ENCODE measurements around the gene PLK3. TPM values are rescaled to one million over a fixed set of nuclear protein-coding genes. Genes with fewer than 3 reads are reported as not detected.
"Not testable (repeated sequence)": the region's sequence is repeated elsewhere in the genome, so short reads cannot be mapped to it uniquely, and the experiment has no call there.

PLK3 gene
- total RNA-seq, 3 donors from 2014 or later, result 13.6 to 29.0 (median 21.6) TPM

- Histone ChIP-seq H3K9me3 (no peaks in the 10 kb centered on the region), H3K27ac (peak within 1 kb of the TSS; percentile 100), H3K4me3 (peak within 1 kb of the TSS; percentile 28 to 41 (median 34)), H3K4me1 (peaks cover 30 to 43% of the 10 kb centered on the region in 2 donors), H3K36me3 (no peaks in the 10 kb centered on the region), H3K27me3 (no peaks in the 10 kb centered on the region)
- no peak for TF ChIP-seq POLR2A (IDR thresholded peaks at IDR 0.05)
- no peak for TF ChIP-seq POLR2AphosphoS5 (IDR thresholded peaks at IDR 0.05)
- no peak for TF ChIP-seq CTCF (IDR thresholded peaks at IDR 0.05)
- DNase-seq (ENCODE audit: low spot score in 2 of 2), result peak; percentile 64 to 67
- intact Hi-C loops (cut with DNase I; ENCODE audit: low total_unique reads), result no loop called here
These were observed 8.1 kb downstream of the PLK3 start, which contains the start of gene BTBD19 for GRCh38 chr1:44808063-44808937. TSS of gene BTBD19 (plus strand) at chr1:44808523. CDS start at chr1:44808821, 298 bp downstream.

- H3K27ac ChIP-seq, result peak overlapping the region; percentile 100
- no peaks in the 10 kb centered on the region for H3K27me3 ChIP-seq
- no peaks in the 10 kb centered on the region for H3K9me3 ChIP-seq
- H3K4me3 ChIP-seq, result peak overlapping the region; percentile 28 to 41 (median 34)
- H3K36me3 ChIP-seq, result no peaks in the 10 kb centered on the region
- H3K4me1 ChIP-seq, result peaks cover 30 to 43% of the 10 kb centered on the region in 2 donors
- peak in 1 of 2 donors; percentile 39 for DNase-seq (ENCODE audit: low spot score in 2 of 2)
- intact Hi-C loops (cut with DNase I; ENCODE audit: low total_unique reads), result no loop called here
- no peak for TF ChIP-seq CTCF (IDR thresholded peaks at IDR 0.05)
- TF ChIP-seq POLR2AphosphoS5 (IDR thresholded peaks at IDR 0.05), result peak in 1 of 3 donors; percentile 59
- no peak for TF ChIP-seq POLR2A (IDR thresholded peaks at IDR 0.05)
These were observed 9.1 kb downstream of the PLK3 start for GRCh38 chr1:44808938-44809917.

- peak; percentile 91 to 96 for DNase-seq (ENCODE audit: low spot score in 2 of 2)
- intact Hi-C loops (cut with DNase I; ENCODE audit: low total_unique reads), result no loop called here
- Histone ChIP-seq H3K27me3 (no peaks in the 10 kb centered on the region), H3K36me3 (no peaks in the 10 kb centered on the region), H3K4me3 (peak overlapping the region in 1 of 3 donors; percentile 41), H3K9me3 (no peaks in the 10 kb centered on the region), H3K4me1 (peaks cover 30 to 43% of the 10 kb centered on the region in 2 donors), H3K27ac (peak overlapping the region; percentile 100)
- TF ChIP-seq POLR2AphosphoS5 (IDR thresholded peaks at IDR 0.05) (peak in 2 of 3 donors; percentile 32), CTCF (IDR thresholded peaks at IDR 0.05) (no peak), POLR2A (IDR thresholded peaks at IDR 0.05) (no peak)
These were observed 10.1 kb downstream of the PLK3 start for GRCh38 chr1:44810101-44810761.

GRCh38 chr1:44810762-44811105 is 10.6 kb downstream of the PLK3 start:
- H3K4me3 ChIP-seq, result peak overlapping the region in 1 of 3 donors; percentile 41
- DNase-seq (ENCODE audit: low spot score in 2 of 2), result peak in 1 of 2 donors; percentile 19

GRCh38 chr1:44811234-44811633 is 11.1 kb downstream of the PLK3 start:
- TF ChIP-seq POLR2AphosphoS5 (IDR thresholded peaks at IDR 0.05), result no peak
- no peak for TF ChIP-seq CTCF (IDR thresholded peaks at IDR 0.05)
- no peak for TF ChIP-seq POLR2A (IDR thresholded peaks at IDR 0.05)
- no peak overlapping the region for H3K4me3 ChIP-seq
- H3K4me1 ChIP-seq, result peaks cover 26 to 43% of the 10 kb centered on the region in 2 donors
- no peaks in the 10 kb centered on the region for H3K27me3 ChIP-seq
- H3K9me3 ChIP-seq, result no peaks in the 10 kb centered on the region
- H3K27ac ChIP-seq, result peak overlapping the region; percentile 100
- intact Hi-C loops (cut with DNase I; ENCODE audit: low total_unique reads), result no loop called here
- peak in 1 of 2 donors; percentile 7 for DNase-seq (ENCODE audit: low spot score in 2 of 2)
- no peaks in the 10 kb centered on the region for H3K36me3 ChIP-seq

More at GRCh38 chr1:44810762-44811105, 10.6 kb downstream of the PLK3 start:
- Histone ChIP-seq H3K4me1 (peaks cover 30 to 43% of the 10 kb centered on the region in 2 donors), H3K27ac (peak overlapping the region; percentile 100)
- H3K27me3 ChIP-seq; H3K9me3 ChIP-seq; intact Hi-C loops (cut with DNase I; ENCODE audit: low total_unique reads); H3K36me3 ChIP-seq: not testable (repeated sequence)

Measured in breast epithelium (tissue), 4 donors.